GM13976 (cell line): ENCODE results near the gene TTC13.

Experiments
- DNase-seq: peaks from one replicate; pipeline ENCODE4 v3.0.0; 2012; ENCODE audit warnings: low spot score
- in situ Hi-C: fragments of 300-500 bp; cut with MboI; formaldehyde crosslinking; loops from one replicate; pipeline ENCODE4 v1.12.0; 2022; ENCODE audit warnings: low sequenced_read_pairs, mixed read lengths, inconsistent platforms; ENCODE audit not compliant: unreplicated experiment
- TF ChIP-seq, protein P1 (sequence below): IDR thresholded peaks from 2 replicates; pipeline ENCODE4 v1.5.1; 2012; ENCODE audit warnings: borderline replicate concordance, mild to moderate bottlenecking; ENCODE audit not compliant: insufficient read depth; ENCODE audit errors: extremely low read depth, missing control alignments, control extremely low read depth

The TTC13 gene

DNA sequence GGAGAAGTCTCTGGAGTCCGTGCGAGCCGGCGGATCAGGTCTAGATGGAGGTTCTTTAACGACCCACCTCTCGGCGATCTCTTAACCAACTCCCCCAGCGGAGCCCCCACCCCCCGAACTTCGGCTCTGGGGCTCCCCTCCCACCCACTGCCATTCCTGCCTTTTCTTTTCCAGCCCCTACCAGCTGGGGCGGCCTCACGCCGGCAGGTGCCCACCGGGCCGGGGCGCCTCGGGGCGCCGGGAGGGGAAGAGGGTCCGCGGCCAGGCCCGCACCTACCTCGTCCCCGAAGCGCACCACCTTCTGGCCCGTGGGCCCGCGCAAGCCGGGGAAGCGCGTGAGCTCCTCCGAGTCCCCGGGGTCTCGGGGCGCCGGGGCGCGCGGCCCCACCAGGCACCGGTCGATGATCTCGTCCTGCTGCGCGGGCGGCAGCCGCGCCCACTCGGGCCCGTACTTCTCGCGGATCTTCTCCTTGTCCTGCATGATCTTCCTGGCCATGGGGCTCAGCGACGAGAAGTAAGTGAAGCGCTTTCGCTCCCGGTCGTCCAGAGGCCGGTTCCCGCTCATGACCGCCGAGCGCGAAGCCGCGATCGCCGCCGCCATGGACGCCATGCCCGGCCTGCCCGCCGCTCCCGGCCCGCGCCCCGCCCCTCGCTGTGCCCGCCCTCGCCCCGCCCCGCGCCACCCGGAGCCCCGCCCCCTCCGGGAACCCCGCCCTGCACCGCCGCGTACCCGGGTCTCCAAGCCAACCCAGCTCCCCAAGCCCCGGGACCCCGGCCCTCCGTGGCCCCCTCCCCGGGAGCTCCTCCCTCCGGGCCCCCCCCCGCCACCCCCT lies 110.5 kb downstream of the TTC13 start, which contains the start of gene C1orf198:
TSS of gene C1orf198 (minus strand) at position 619 of the 833 bp plus-strand sequence. CDS start at position 610, 9 bp downstream.
- in situ Hi-C loops, result no loop called here
- peak; percentile 92 for DNase-seq
- TF ChIP-seq, protein P1, sequence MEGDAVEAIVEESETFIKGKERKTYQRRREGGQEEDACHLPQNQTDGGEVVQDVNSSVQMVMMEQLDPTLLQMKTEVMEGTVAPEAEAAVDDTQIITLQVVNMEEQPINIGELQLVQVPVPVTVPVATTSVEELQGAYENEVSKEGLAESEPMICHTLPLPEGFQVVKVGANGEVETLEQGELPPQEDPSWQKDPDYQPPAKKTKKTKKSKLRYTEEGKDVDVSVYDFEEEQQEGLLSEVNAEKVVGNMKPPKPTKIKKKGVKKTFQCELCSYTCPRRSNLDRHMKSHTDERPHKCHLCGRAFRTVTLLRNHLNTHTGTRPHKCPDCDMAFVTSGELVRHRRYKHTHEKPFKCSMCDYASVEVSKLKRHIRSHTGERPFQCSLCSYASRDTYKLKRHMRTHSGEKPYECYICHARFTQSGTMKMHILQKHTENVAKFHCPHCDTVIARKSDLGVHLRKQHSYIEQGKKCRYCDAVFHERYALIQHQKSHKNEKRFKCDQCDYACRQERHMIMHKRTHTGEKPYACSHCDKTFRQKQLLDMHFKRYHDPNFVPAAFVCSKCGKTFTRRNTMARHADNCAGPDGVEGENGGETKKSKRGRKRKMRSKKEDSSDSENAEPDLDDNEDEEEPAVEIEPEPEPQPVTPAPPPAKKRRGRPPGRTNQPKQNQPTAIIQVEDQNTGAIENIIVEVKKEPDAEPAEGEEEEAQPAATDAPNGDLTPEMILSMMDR, result no peak

DNA sequence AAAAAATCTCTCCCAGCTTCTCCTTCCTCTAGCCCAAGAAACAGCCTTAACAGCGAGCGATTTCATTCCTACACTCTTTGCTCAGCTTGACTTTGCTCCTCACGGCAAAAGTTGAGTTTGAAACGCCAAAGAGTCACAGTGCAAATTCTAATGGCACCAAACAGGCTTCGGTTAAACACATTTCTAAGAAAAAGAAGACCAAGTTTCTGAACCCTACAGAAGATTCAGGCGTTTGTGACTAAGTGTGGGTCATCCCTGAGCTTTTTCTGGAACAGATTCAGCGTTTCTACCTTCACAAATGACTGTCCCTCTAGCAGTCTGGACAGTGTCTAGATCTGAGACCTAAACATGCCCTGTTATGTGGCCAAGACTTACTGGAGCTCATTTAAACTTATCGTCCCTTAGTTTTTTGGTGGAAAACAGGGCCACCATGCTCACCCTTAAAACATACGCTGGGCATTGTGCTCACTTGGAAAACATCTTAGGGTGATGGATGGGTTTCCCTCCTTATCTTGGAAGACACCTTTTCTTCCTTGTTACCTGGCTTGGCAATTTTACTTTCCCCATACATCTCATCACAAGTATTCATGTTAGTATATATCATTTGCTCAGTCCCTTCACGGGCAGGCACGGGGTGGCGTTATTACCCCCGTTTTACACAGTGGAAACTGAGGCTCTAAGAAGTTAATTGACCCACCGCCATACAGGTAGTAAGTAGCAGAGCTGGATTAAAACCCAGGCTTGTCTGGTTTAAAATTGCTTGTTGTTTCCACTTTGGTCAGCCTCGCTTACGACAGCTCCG lies 111.4 kb downstream of the TTC13 start:
- no peak for DNase-seq
- in situ Hi-C loops, result no loop called here
- TF ChIP-seq, protein P1, result no peak

DNA sequence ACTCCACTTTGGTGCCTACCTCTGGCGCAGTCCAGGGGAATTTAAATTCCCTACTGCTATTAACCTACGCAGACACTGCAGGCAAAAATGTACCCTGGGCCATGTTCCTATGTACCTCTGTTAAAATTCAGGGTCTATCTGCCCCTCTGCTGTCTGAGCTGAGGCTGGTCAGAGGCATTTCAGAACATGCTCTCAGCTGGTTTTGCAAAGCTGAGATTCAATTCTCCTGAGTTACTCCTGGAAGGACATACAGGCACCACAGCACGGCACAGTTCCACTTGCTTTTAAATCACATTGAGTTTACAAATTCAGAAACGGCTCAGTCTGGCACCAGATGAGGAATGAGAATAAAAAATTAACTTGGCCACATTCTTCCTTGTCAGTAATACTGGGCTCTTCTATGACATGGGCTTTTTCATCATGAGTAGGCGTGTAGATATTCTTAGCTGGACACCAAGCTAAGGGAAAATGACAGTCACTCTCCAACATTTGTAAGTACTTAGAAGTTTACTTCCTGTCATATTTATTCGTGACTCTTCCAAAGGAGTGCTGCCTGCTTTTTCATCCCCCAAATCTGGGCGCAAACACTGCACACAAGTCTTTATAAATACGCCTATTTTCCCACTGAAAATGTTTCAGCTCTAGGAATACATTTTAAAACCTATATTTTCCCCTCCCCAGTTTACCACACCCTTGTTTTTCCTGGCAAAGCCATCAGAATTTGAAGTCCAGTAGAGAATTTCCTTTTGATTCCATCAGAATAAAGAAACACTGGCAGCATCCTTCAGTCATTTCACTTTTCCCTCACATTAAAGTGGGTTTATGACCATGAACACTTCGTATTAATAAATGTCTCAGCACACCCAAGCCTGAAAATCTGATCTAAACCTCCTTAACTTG lies 112.2 kb downstream of the TTC13 start:
- TF ChIP-seq, protein P1, result no peak
- in situ Hi-C loops, result no loop called here
- no peak for DNase-seq

DNA sequence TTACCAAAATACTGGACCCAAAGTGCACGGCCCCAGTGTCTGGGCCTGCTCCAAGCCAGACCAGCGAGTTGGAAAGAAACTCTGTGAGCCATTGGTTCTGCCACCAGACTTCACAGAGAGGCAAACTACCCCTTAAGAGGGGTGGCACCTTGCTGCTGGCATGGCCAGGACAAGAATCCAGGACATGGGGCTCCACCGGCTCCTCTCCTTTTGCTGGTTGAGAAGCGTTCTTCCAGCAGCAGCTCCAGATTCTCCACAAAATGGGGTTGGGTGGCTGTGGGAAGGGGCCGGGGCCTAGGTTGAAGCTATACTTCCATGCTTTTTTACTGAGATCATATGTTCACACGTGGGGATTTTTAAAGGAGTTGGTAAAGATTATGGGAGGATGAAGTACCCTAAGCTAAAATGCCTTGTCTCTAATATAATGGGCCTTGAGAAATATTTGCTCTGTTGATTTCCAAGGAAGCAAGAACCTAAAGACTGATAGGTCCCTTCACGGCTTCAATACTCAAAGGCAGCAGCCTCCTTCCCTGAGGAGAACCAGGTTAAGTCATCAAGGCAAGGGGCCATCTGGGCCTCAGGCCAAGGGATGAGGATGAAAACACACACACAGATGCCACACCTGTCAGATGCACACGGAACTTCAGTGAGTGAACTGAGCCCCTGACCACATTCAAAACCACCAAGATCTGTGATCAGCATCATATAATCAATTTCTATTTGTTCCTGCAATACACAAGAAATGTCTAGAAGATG lies 113.4 kb downstream of the TTC13 start:
- in situ Hi-C loops, result no loop called here
- TF ChIP-seq, protein P1, result no peak
- DNase-seq, result no peak

DNA sequence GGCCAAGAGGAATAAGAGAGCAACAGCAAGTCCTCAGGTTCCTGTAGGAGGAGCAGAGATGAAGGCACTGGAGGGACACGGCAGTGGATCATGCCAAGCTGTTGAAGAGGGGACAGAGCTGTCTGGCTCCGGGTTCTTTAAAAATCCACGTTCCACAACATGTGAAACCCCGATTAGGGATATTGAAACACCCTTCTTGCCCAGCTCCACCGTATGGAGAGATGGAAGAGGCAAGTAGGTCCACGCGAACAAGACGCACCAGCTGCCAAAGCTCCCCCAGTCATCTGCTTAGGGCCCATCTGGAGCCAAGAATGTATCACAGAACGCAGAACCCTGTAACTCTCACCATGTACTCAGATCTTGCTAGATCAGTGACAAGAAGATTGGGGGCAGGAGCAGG lies 114.2 kb downstream of the TTC13 start:
- DNase-seq, result no peak
- TF ChIP-seq, protein P1, result no peak
- in situ Hi-C loops, result no loop called here
